Stimulated activated CD4-positive, alpha-beta T cell treated with anti-CD3 and anti-CD28 coated beads, Interleukin-4, amount 100 ng/mL, for 48 hours (primary cell): ENCODE measurements around the gene TMEM119.

ENCODE experiments used
- DNase-seq, 2 donors: peaks; one replicate each; pipeline ENCODE4 v3.0.0-alpha.2; 2020; ENCODE audit warnings: low read depth in 2 of 2

Gene TMEM119

DNA sequence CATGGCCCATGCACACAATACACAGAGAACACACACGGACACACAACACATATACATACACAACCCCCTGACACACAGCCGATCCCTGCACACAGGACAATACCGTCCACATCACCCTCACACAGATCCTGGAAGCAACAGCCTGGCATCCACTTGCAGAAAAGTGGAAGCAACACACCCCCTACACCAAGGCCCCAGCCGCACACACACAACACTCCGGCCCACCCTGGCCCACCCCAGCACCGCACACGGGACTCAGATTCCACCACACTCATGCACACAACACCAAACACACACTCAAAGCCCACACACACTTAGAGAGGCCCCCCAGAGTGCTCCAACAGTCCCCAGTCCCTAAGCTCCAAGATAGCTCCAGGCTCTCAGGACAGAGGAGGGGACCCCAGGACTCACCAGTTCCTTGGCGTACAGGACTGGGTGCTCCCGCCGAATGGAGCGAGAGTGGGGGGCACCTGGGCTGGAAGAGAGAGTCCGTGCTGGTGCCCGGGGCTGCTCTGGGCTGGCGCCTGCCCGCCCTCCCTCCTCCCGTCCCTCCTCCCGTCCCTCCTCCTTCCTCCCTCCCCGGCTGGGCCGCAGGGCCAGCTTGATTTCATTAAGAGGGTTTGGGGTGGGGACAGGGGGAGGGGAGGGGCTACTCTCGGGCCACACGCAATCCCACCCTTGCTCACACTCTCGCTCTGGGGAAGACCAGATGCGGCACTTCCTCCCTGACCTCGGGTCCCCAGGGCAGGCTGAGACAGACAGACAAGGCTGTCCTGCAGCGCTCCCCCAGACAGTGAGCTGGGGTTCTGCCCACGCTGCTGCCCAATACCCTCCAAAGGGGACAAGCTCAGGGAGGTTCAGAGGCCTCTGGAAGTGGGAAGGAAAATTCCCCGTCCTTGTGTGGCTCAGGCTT is at the start of gene TMEM119:
Gene TMEM119, minus strand, starts transcription at position 526 of the 913 bp plus-strand sequence. CDS start 5,701 bp downstream, outside the sequence.
- DNase-seq = no peak

- DNase-seq = no peak
These were observed 49.0 kb upstream of the TMEM119 start for GRCh38 chr12:108646600-108647579.

DNA sequence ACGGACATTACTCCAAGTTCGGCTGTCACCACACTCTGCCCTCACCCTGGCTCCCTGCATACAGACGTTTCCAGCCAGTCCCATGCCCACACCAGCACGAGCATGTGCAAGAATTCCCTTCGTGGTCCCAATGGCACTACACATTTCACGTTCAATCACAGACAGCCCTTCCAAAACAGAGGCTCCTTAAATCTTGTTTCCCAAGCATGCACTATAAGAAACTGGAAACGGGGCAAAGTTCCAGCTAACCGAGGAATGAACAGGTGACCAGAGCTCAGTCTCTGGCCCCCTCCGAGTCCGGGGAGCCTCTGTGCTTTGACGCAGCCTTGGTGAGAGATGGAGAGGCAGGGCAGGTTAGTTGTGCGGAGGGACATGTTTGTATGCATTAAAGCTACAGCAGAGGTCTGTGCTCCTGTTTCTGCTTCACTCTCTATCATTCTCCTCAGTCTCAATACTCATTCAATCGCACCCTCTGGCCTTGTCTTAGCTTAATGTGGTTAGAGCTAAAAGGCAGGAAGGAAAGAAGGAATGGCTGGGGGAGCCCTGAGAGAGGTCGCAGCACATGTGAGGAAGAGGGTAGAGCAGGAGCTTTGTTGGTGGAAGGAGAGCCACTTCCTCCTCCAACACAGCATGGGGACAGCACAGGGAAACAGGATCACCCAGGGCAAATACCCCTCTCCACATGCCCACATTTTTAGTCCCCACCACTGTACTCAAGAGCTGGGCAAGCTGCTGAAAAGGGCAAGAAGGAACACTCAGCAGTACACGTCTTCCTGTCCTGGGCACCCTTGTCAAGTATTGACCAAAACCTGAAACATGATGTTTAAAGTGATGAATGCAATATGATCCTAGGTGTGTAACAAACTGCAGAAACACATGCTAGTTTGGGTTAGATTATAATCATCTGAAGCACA is 48.1 kb upstream of the TMEM119 start:
- DNase-seq = no peak

DNA sequence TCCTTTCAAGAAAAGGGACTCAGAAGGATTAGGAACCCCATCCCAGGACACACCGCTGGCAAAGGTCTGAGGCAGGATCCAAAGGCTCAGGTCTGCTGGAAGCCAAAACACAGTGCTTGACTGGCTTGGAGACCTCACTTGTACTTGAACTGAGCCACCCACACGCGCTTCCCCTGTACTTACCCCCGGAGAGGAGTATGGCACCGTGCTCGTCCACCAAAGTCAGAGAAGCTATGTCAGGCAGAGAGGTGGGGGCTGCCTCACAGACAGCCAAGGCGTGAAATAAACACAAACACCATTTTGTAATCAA is 46.9 kb upstream of the TMEM119 start:
- DNase-seq = no peak

GRCh38 chr12:108643941-108644810 is 46.3 kb upstream of the TMEM119 start:
- no peak for DNase-seq

- no peak for DNase-seq
These were observed 45.2 kb upstream of the TMEM119 start for GRCh38 chr12:108642899-108643654.

DNA sequence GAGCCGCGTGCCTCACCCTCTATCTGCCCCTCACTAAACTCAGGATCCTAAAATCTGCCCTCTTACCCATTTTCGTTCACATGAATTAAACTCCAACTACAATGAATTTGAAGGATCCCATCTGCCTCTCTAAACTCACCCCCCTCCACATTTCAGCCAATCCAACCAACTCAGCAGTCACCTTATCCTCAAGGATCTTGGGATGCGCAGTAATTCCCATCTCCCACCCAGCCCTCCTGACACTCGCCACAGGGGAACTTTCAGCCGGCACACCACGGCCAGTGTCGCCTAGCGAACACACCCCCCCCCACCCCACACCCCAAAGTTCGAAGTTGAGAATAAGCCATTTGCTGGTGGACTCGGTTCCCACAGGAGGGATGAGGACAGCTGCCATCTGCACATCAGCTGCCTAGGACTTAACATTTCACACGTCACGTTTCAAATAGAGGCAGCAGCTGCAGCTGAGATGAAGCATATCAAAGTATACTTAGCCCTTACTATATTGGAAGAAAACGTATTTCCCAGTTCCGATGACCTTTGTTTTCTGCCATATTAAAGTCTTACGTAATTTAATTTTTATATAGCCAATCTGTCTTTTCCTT is 44.5 kb upstream of the TMEM119 start:
- no peak for DNase-seq

- no peak for DNase-seq
These were observed 43.8 kb upstream of the TMEM119 start for GRCh38 chr12:108641446-108642268.

DNA sequence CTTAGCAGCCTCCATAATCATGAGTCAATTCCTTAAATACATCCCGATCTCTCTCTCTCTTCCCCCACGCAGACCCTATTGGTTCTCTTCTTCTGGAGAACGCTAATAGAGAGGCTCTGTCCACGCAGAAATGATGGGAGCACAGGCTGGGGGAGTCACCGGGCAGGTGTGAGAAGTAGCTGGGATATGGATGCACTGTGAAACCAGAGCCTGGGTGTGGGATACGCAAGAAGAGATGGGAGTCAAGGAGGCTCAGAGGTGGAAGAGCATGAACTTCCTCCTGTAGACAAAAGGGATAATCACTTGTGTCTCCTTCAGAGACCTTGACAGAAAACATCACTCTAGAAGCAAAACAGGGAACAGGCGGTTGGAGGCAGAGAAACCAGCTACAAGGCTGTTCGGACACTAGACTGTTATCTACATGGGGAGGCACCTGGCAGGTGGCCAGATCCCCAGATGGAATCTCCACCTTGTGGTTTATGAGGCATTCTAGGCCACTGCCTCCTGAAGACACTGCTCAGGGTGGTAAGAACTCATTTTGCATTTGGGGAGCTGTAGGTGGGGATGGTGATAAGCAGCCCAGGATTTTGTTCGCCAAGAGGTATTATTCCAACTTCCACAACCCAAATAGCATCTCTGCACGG is 43.0 kb upstream of the TMEM119 start:
- DNase-seq = no peak

DNA sequence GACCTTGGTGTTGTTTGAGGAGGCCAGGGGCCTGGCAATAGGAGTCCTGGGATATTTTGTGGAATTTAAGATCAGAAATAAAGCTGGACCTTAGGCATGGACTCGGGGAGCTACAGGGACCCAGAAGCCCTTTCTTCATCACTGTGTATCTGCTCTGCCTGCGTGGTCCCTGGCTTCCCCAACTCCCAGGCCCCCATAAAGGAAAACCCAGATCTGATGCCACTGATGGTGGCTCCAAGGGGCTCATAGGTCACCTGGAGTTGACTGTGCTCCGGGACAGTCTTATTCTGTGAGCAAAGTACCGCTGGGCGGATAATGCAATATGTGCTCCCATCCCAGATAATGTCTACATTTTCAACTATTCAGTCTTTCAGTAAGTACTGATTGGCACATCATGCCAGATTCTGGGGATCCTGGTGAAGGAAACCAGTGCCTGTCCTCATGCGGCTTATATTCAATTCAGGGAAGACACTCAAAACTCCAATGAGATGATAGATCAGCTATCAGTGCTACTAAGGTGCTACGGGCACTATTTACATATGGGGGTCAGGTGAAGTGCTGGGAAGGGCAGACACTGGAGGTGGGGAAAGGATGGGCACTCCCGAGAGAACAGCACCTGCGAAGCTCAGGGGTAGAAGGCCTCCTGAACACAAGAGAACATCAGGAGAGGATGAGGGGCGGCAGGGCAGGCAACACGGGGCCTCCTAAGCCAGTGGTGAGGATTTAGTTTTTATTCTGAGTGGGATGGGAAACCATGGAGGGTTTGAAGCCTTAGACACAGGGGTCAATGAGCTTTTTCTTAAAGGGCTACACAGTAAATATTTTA is 41.3 kb upstream of the TMEM119 start:
- no peak for DNase-seq

DNA sequence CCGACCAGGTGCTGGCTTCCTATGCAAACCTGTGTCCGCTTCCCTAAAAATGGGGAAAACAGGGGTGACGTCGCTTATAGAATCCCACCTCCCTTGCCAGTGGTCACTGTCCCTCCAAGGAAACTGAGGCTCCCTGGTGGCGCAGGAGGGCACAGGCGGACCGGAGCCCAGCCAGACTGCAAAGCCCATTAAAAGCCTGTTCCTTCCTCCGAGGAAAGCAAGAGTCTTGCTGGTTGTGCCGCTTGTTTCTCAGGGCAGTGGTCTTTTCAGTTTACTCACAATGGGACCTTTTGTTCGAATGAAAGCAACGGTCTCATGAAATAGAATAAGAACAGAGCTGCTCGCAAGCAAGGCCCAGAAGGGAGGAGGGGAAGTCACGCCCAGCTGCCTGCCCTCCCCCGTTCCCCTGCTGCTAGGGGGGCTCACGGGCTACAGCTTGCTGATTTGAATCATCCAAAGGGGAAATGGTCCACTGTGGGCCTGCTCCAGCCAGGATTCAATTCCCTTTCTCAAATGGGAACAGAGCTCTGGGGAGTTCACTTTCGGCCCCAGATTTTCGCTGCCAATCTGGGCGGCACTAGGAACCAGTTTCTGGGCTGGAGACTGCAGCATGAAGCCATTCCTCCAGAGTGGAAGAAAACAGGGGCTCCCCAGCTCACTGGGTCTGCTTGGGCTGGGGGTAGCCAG is 40.4 kb upstream of the TMEM119 start:
- no peak for DNase-seq

GRCh38 chr12:108637222-108637971 is 39.5 kb upstream of the TMEM119 start:
- no peak for DNase-seq

DNA sequence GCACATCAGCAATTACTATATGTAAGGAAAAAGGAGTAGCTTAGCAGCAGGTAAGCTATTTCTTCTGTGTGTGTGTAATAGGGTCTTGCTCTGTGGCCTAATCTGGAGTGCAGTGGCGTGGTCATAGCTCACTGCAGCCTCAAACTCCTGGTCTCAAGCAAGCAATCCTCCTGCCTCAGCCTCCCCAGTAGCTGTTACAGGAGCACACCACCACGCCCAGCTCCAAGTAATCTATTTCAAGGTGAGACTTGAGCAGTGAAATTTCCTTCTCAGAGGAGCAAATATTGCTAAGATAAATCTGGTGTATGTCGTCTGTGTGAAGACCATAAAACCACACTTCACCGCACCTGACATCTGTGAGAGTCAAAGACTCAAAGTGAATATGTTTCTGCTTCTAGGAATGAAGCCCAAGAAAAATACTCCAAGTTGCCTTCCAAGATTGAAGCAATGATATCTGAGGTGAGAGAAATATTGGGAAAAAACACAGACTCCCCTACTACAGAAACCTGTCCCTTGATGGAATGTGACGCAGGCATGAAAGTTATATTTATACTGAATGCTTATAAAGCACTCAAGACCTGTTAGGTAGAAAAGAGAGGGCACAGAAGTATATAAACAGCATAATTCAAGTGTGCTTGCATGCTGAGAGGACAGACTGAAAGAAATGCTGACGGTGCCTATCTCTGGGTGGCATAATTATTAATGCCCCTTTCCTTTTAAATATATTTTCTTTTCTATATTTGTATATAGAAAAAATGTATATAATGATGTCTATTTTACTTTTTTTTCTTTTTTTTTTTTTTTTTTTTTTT is 38.3 kb upstream of the TMEM119 start:
- DNase-seq = no peak

GRCh38 chr12:108635201-108635996 is 37.5 kb upstream of the TMEM119 start:
- peak; percentile 33 to 43 for DNase-seq
